IMR-90 (cell line): ENCODE results near the gene CA9. TPM values are rescaled to one million over a fixed set of nuclear protein-coding genes. Genes with fewer than 3 reads are reported as not detected.

Experiments
- ATAC-seq: fragments of 200-7000 bp; cut with Tn5 transposase; 2 replicates; pipeline ENCODE4 v1.9.1; 2020; ENCODE audit warnings: low read depth, mild to moderate bottlenecking, moderate library complexity
- BruUV-seq: library from RNA; stranded (reverse); fragments of 400-500 nt; replicated peaks from 2 replicates; lab custom pipeline; 2021; lab: Mats Ljungman, UMichigan
- CTCF ChIA-PET: fragments of 300-600 bp; formaldehyde crosslinking; extraction: SDS; loops from one replicate; lab custom pipeline; 2021; ENCODE audit warnings: antibody characterized with exemption; lab: Yijun Ruan, JAX
- POLR2A ChIA-PET: fragments of 300-600 bp; sonication (Branson Sonifier 250); formaldehyde crosslinking; loops from one replicate; lab custom pipeline; 2022; ENCODE audit warnings: antibody characterized with exemption; ENCODE audit not compliant: unreplicated experiment; lab: Charles Lee
- DNase-seq: peaks from one replicate; pipeline ENCODE4 v3.0.0; 2013
- H2AFZ ChIP-seq: replicated peaks from 2 replicates; pipeline ENCODE3; 2013; ENCODE audit warnings: low read length, mild to moderate bottlenecking; ENCODE audit not compliant: poor library complexity
- H2AK5ac ChIP-seq: 2 replicates; pipeline ENCODE4 v1.6.1; 2013; ENCODE audit warnings: low read depth, low read length, inconsistent platforms
- H2AK9ac ChIP-seq: replicated peaks from 2 replicates; pipeline ENCODE3; 2013; ENCODE audit warnings: mild to moderate bottlenecking, low read depth, low read length, moderate library complexity; ENCODE audit not compliant: poor library complexity
- H2BK120ac ChIP-seq: 2 replicates; pipeline ENCODE4 v1.6.1; 2013; ENCODE audit warnings: low read depth, low read length, inconsistent platforms
- H2BK15ac ChIP-seq: 3 replicates; pipeline ENCODE4 v1.6.1; 2013; ENCODE audit warnings: low read depth, low read length, inconsistent platforms
- H2BK20ac ChIP-seq: 2 replicates; pipeline ENCODE4 v1.6.1; 2013; ENCODE audit warnings: low read depth, mild to moderate bottlenecking, inconsistent platforms, low read length, moderate library complexity
- H2BK5ac ChIP-seq: 2 replicates; pipeline ENCODE4 v1.6.1; 2013; ENCODE audit warnings: mild to moderate bottlenecking, low read depth, low read length, inconsistent platforms; ENCODE audit not compliant: poor library complexity, severe bottlenecking
- H3K14ac ChIP-seq: replicated peaks from 2 replicates; pipeline ENCODE4 v1.6.1; 2013; ENCODE audit warnings: low read depth, low read length, inconsistent platforms
- H3K18ac ChIP-seq: 2 replicates; pipeline ENCODE4 v1.6.1; 2013; ENCODE audit warnings: low read depth, low read length, control low read depth
- H3K23ac ChIP-seq: 2 replicates; pipeline ENCODE4 v1.6.1; 2013; ENCODE audit warnings: low read depth, low read length, inconsistent platforms
- H3K27ac ChIP-seq: 2 replicates; pipeline ENCODE4 v1.5.1; 2013; ENCODE audit warnings: mild to moderate bottlenecking, control low read depth, low read length; ENCODE audit not compliant: insufficient read depth
- H3K27me3 ChIP-seq: 2 replicates; pipeline ENCODE4 v1.6.1; 2013; ENCODE audit warnings: low read length; ENCODE audit not compliant: control insufficient read depth, insufficient read depth
- H3K36me3 ChIP-seq: 2 replicates; pipeline ENCODE4 v1.6.1; 2013; ENCODE audit warnings: low read length, mixed read lengths; ENCODE audit not compliant: control insufficient read depth, insufficient read depth
- H3K4ac ChIP-seq: 2 replicates; pipeline ENCODE4 v1.6.1; 2013; ENCODE audit warnings: low read depth, low read length, inconsistent platforms
- H3K4me1 ChIP-seq: 2 replicates; pipeline ENCODE4 v1.6.1; 2013; ENCODE audit warnings: low read length, mixed read lengths; ENCODE audit not compliant: control insufficient read depth, insufficient read depth
- H3K4me2 ChIP-seq: 2 replicates; pipeline ENCODE4 v1.6.1; 2013; ENCODE audit warnings: low read depth, mild to moderate bottlenecking, control low read depth, low read length, moderate library complexity
- H3K4me3 ChIP-seq: 2 replicates; pipeline ENCODE4 v1.5.1; 2013; ENCODE audit warnings: low read depth, mild to moderate bottlenecking, control low read depth, low read length, moderate library complexity; ENCODE audit not compliant: insufficient read depth
- H3K56ac ChIP-seq: 2 replicates; pipeline ENCODE4 v1.6.1; 2013; ENCODE audit warnings: low read length, inconsistent platforms; ENCODE audit not compliant: insufficient read depth; ENCODE audit errors: extremely low read depth
- H3K79me1 ChIP-seq, 2 experiments: 2 replicates each; pipeline ENCODE4 v1.6.1; 2013; ENCODE audit warnings: low read length in 2 of 2, inconsistent platforms in 1 of 2, low read depth in 1 of 2
- H3K9ac ChIP-seq: 2 replicates; pipeline ENCODE4 v1.6.1; 2013; ENCODE audit warnings: low read depth, low read length, control low read depth
- H3K9me1 ChIP-seq: 2 replicates; pipeline ENCODE4 v1.6.1; 2013; ENCODE audit warnings: low read length, inconsistent platforms; ENCODE audit not compliant: insufficient read depth
- H3K9me3 ChIP-seq: 2 replicates; pipeline ENCODE4 v1.6.1; 2013; ENCODE audit warnings: low read length; ENCODE audit not compliant: control insufficient read depth, insufficient read depth
- H4K20me1 ChIP-seq: 2 replicates; pipeline ENCODE4 v1.6.1; 2013; ENCODE audit warnings: low read length, inconsistent platforms; ENCODE audit not compliant: insufficient read depth
- H4K5ac ChIP-seq: 2 replicates; pipeline ENCODE4 v1.6.1; 2013; ENCODE audit warnings: mild to moderate bottlenecking, low read depth, low read length, control low read depth
- H4K8ac ChIP-seq, 2 experiments: 2 replicates each; pipeline ENCODE4 v1.6.1; 2013; ENCODE audit warnings: low read depth in 2 of 2, low read length in 2 of 2, control low read depth in 1 of 2, inconsistent platforms in 1 of 2
- H4K91ac ChIP-seq: 2 replicates; pipeline ENCODE4 v1.6.1; 2013; ENCODE audit warnings: low read depth, low read length, inconsistent platforms; ENCODE audit not compliant: insufficient read depth
- CEBPB ChIP-seq: IDR thresholded peaks from 2 replicates; pipeline ENCODE4 v1.6.1; 2012; ENCODE audit warnings: low read depth, low read length, improper control_type of control experiment
- CHD1 ChIP-seq: IDR thresholded peaks from 2 replicates; pipeline ENCODE4 v1.6.1; 2012; ENCODE audit warnings: low read depth, low read length, improper control_type of control experiment
- CTCF ChIP-seq: conservative IDR thresholded peaks from 2 replicates; pipeline ENCODE4 v1.5.1; 2012; ENCODE audit warnings: mild to moderate bottlenecking, low read depth, low read length, improper control_type of control experiment
- ELK1 ChIP-seq: fragments of 150-350 bp; IDR thresholded peaks from 2 replicates; pipeline ENCODE4 v1.6.1; 2016; ENCODE audit warnings: low read depth, mild to moderate bottlenecking, low read length, moderate library complexity, borderline replicate concordance
- MAZ ChIP-seq: IDR thresholded peaks from 2 replicates; pipeline ENCODE4 v1.6.1; 2012; ENCODE audit warnings: low read depth, mild to moderate bottlenecking, low read length, improper control_type of control experiment, moderate library complexity, borderline replicate concordance
- MXI1 ChIP-seq: IDR thresholded peaks from 2 replicates; pipeline ENCODE4 v1.6.1; 2012; ENCODE audit warnings: low read depth, mild to moderate bottlenecking, low read length, moderate library complexity, borderline replicate concordance
- NFE2L2 ChIP-seq: fragments of 150-350 bp; IDR thresholded peaks from 2 replicates; pipeline ENCODE4 v1.6.1; 2016; ENCODE audit warnings: low read depth, mild to moderate bottlenecking, low read length
- POLR2A ChIP-seq: IDR thresholded peaks from 2 replicates; pipeline ENCODE4 v1.6.1; 2012; ENCODE audit warnings: mild to moderate bottlenecking, low read depth, low read length
- RCOR1 ChIP-seq: IDR thresholded peaks from 2 replicates; pipeline ENCODE4 v1.6.1; 2012; ENCODE audit warnings: mild to moderate bottlenecking, low read length, improper control_type of control experiment; ENCODE audit not compliant: insufficient replicate concordance
- RFX5 ChIP-seq: IDR thresholded peaks from 2 replicates; pipeline ENCODE4 v1.8.0; 2012; ENCODE audit warnings: low read depth, mild to moderate bottlenecking, low read length, moderate library complexity
- SMC3 ChIP-seq: fragments of 150-350 bp; IDR thresholded peaks from 2 replicates; pipeline ENCODE4 v1.6.1; 2016; ENCODE audit warnings: low read depth, mild to moderate bottlenecking, antibody characterized with exemption, low read length, moderate library complexity
- WGBS, 2 experiments: methylation state at CpG; one replicate each; pipeline versions ENCODE4 v1.1.5 to v1.1.7; 2013; ENCODE audit warnings: missing lambda C conversion rate in 2 of 2; ENCODE audit not compliant: insufficient read length in 1 of 2; ENCODE audit errors: extremely low coverage in 2 of 2; 5-methylcytosine and 5-hydroxymethylcytosine counted together
- dilution Hi-C: fragments of 300-500 bp; cut with HindIII; formaldehyde crosslinking; loops from one replicate; pipeline ENCODE4 v1.14.3; 2018; ENCODE audit warnings: low sequenced_read_pairs; ENCODE audit not compliant: unreplicated experiment
- in situ Hi-C: fragments of 300-500 bp; cut with MboI; formaldehyde crosslinking; loops from 3 replicates; pipeline ENCODE4 v1.14.3; 2019; ENCODE audit warnings: low sequenced_read_pairs, inconsistent platforms, mixed read lengths
- intact Hi-C: fragments of 100-400 bp; cut with micrococcal nuclease; formaldehyde crosslinking; loops from 2 replicates; pipeline ENCODE4 v1.10.0; 2022
- polyA plus RNA-seq, 3 experiments: library from polyadenylated mRNA; depleted of rRNA; stranded (reverse); fragments of >200 nt; gene quantifications; 2 replicates each; pipeline ENCODE4 v1.2.3, GENCODE V29; 2012; ENCODE audit warnings: low replicate concordance in 1 of 3
- total RNA-seq: library from RNA; depleted of rRNA; stranded (reverse); fragments of >200 nt; gene quantifications from 2 replicates; pipeline ENCODE4 v1.2.3, GENCODE V29; 2012
- TF ChIP-seq, protein P1 (sequence below): fragments of 150-350 bp; IDR thresholded peaks from 2 replicates; pipeline ENCODE4 v1.6.1; 2017; ENCODE audit warnings: mild to moderate bottlenecking, antibody characterized with exemption, low read length, low read depth

The CA9 gene
- total and polyA plus RNA-seq, 2 of the 4 experiments (the other 2 are of a cell fraction), result 0.54 to 3.9 TPM

DNA sequence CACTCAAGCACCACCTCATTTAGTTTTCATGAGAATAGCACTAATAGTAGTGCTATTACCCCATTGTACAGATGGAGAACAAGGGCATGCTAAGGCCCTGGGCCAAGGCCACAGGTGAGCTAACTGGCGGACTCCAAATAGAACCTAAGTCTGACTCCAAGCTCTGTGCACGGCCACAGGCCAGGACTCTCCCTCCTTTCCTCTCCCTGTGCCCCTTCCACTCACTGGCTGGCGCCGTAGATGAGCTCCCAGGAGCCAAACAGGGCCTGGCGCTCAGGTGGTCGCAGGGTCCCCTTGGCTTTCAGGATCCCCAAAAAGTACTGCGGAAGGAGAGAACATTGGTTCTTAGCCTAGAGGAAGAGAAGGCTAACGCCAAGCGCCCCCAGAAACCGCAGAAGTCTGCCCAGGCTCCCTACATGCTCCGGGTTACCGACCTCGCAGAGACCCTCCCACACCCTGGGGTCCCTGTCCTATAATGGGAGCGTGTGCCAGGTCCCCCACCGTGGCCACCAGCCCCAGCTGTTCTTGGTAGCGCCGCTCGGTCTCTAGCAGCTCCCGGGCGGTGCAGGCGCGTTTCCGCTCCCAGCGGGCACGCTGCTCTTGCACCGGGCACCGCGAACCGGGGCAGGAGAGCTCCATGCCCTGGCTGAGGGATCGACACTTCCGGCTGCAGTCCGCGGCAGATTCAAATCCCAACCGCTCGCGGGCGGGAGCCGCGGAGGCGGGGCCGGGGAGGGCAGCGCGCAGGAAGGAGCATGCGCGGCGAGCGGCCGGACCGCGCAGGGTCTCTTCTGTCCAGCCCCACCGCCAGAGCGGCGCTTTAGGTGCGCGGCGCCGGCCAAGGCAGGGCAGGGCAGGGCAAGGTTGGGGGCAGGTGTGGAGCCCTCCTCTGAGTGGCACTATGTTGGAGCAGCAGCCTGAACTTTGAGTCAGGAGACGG lies 8.9 kb upstream of the CA9 start, which contains the start of gene ARHGEF39:
Gene ARHGEF39, minus strand, starts transcription at position 665 of the 940 bp plus-strand sequence. Its CDS starts 26 bp downstream, at position 639.
- POLR2A ChIA-PET, result interaction anchor here (0.9 to 1.3 kb wide), 3 partner anchors 13 to 68 kb away, joined by 3 to 11 read pairs (median 4); partner anchors contain the start of genes CREB3 and TLN1
- intact Hi-C loops, result loop anchor here (2.0 kb wide), 1 partner anchor 16 kb away; no protein-coding TSS in a partner anchor
- peak within 1 kb of the TSS; percentile 59 for H3K4ac ChIP-seq
- in situ Hi-C loops, result no loop called here
- WGBS, 2 experiments, result 0% methylated on average over 18 of the region's 58 CpGs; no CpG with 5 or more reads in 1 of the 2 experiments
- peak; percentile 82 for ATAC-seq
- H3K18ac ChIP-seq, result peak within 1 kb of the TSS; percentile 25
- H3K9me3 ChIP-seq, result no peaks in the 10 kb centered on the region
- H3K56ac ChIP-seq, result peak within 1 kb of the TSS; percentile 66
- H2BK15ac ChIP-seq, result peak within 1 kb of the TSS; percentile 90; the same call in 2 of the 3 replicates
- no peaks in the 10 kb centered on the region for H4K20me1 ChIP-seq
- H4K8ac ChIP-seq, result peak within 1 kb of the TSS; percentile 92 to 94
- peak within 1 kb of the TSS; percentile 70; the same call in 1 of the 2 replicates for H4K5ac ChIP-seq
- H3K4me1 ChIP-seq, result peaks cover 25% of the 10 kb centered on the region
- H3K36me3 ChIP-seq, result peaks cover 11% of the 10 kb centered on the region
- peaks cover 28 to 53% of the 10 kb centered on the region in 2 experiments; a peak in 3 of 4 replicates for H3K79me1 ChIP-seq
- H3K27me3 ChIP-seq, result no peaks in the 10 kb centered on the region
- peak within 1 kb of the TSS; percentile 98 for H2AFZ ChIP-seq
- H2AK9ac ChIP-seq, result peak within 1 kb of the TSS; percentile 87
- peak within 1 kb of the TSS; percentile 84 for H3K14ac ChIP-seq
- peak within 1 kb of the TSS; percentile 72 for H3K4me3 ChIP-seq
- BruUV-seq, result no TSS peak
- H2AK5ac ChIP-seq, result peak within 1 kb of the TSS; percentile 52
- peak within 1 kb of the TSS; percentile 88 for H4K91ac ChIP-seq
- peak; percentile 68 for DNase-seq
- H3K9me1 ChIP-seq, result peaks cover 27% of the 10 kb centered on the region
- peak within 1 kb of the TSS; percentile 79 for H3K9ac ChIP-seq
- dilution Hi-C loops, result no loop called here
- H2BK120ac ChIP-seq, result peak within 1 kb of the TSS; percentile 77
- H3K4me2 ChIP-seq, result peak within 1 kb of the TSS; percentile 92
- CTCF ChIA-PET, result interaction anchor here (0.8 to 1.5 kb wide), 2 partner anchors 13 kb away, joined by 4 to 5 read pairs; no protein-coding TSS in a partner anchor
- H3K27ac ChIP-seq, result peak within 1 kb of the TSS; percentile 75
- peak within 1 kb of the TSS; percentile 66 for H2BK5ac ChIP-seq
- H2BK20ac ChIP-seq, result peak within 1 kb of the TSS; percentile 14; the same call in 1 of the 2 replicates
- H3K23ac ChIP-seq, result peak within 1 kb of the TSS; percentile 63
- peak; percentile 94; the same call in 1 of the 2 replicates for TF ChIP-seq MAZ
- TF ChIP-seq, protein P1, sequence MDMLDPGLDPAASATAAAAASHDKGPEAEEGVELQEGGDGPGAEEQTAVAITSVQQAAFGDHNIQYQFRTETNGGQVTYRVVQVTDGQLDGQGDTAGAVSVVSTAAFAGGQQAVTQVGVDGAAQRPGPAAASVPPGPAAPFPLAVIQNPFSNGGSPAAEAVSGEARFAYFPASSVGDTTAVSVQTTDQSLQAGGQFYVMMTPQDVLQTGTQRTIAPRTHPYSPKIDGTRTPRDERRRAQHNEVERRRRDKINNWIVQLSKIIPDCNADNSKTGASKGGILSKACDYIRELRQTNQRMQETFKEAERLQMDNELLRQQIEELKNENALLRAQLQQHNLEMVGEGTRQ, result no peak
- TF ChIP-seq RCOR1, result no peak
- no peak for TF ChIP-seq NFE2L2
- TF ChIP-seq CEBPB, result no peak
- TF ChIP-seq ELK1, result no peak
- TF ChIP-seq CHD1, result no peak
- TF ChIP-seq SMC3, result no peak
- peak; percentile 23; the same call in 1 of the 2 replicates for TF ChIP-seq CTCF
- TF ChIP-seq POLR2A, result peak; percentile 24; the same call in 1 of the 2 replicates
- peak; percentile 96 for TF ChIP-seq MXI1
- no peak for TF ChIP-seq RFX5
